K562 (cell line): Measurements from ENCODE around the gene ZNF331. TPM values are rescaled to one million over a fixed set of nuclear protein-coding genes. Genes with fewer than 3 reads are reported as not detected.

Source experiments
- CSDE1 ChIP-seq, 2 experiments: fragments of 450-650 bp; IDR thresholded peaks; 2 replicates each; pipeline ENCODE4 v1.6.1; 2016; ENCODE audit warnings: mild to moderate bottlenecking in 1 of 2
- DIDO1 ChIP-seq: fragments of 450-650 bp; IDR thresholded peaks from 2 replicates; pipeline ENCODE4 v1.6.1; 2016; ENCODE audit warnings: low read depth, missing biosample characterization, missing genetic modification characterization
- FOXK1 ChIP-seq: sonication (generic); formaldehyde crosslinking; IDR thresholded peaks from 2 replicates; pipeline ENCODE4 v1.8.0; 2022; ENCODE audit warnings: missing genetic modification reagents, mild to moderate bottlenecking, borderline replicate concordance
- HNRNPL ChIP-seq: fragments of 200-400 bp; formaldehyde crosslinking; IDR thresholded peaks from 2 replicates; pipeline ENCODE4 v1.6.1; 2017; ENCODE audit warnings: low read depth, mild to moderate bottlenecking, low read length
- IRF2 ChIP-seq: sonication (generic); formaldehyde crosslinking; IDR thresholded peaks from 2 replicates; pipeline ENCODE4 v1.8.1; 2022; ENCODE audit warnings: mild to moderate bottlenecking, missing genetic modification reagents
- NFIX ChIP-seq: fragments of 250-450 bp; sonication (Bioruptor Pico); IDR thresholded peaks from 2 replicates; pipeline ENCODE4 v1.4.0; 2020; ENCODE audit warnings: low read depth, mild to moderate bottlenecking, moderate library complexity
- SMAD1 ChIP-seq: fragments of 150-350 bp; IDR thresholded peaks from 2 replicates; pipeline ENCODE4 v1.6.1; 2014; ENCODE audit warnings: low read length, low read depth; ENCODE audit not compliant: partially characterized antibody
- SMARCA5 ChIP-seq: fragments of 450-650 bp; IDR thresholded peaks from 2 replicates; pipeline ENCODE4 v1.6.1; 2016
- ZC3H4 ChIP-seq: sonication (generic); formaldehyde crosslinking; IDR thresholded peaks from 2 replicates; pipeline ENCODE4 v1.9.0; 2021; ENCODE audit warnings: missing genetic modification reagents, borderline replicate concordance
- ZNF586 ChIP-seq: fragments of 450-650 bp; formaldehyde crosslinking; conservative IDR thresholded peaks from 2 replicates; pipeline ENCODE4 v1.4.0; 2020; ENCODE audit warnings: mild to moderate bottlenecking, moderate library complexity
- polyA plus RNA-seq, 8 experiments: library from polyadenylated mRNA; depleted of rRNA in 4 of 8; stranded (reverse) in 5 of 8; unstranded in 3 of 8; fragments of >200 nt; fragmentation: Nextera tagmentation in 2 of 8; fragmentation: Illumina TruSeq in 1 of 8; extraction: Ambion mirVana in 2 of 8; extraction: Trizol in 1 of 8; gene quantifications; 2 replicates each; pipeline versions ENCODE4 v1.2.1 to v1.2.3, GENCODE V29; 2011 to 2014; ENCODE audit warnings: inconsistent platforms in 1 of 8, missing spikeins in 1 of 8
- total RNA-seq, 7 experiments: library from RNA; depleted of rRNA in 6 of 7; stranded (reverse); fragments of >200 nt in 6 of 7; fragmentation: Illumina TruSeq in 2 of 7; extraction: Trizol in 2 of 7; gene quantifications; 2 replicates each; pipeline versions ENCODE4 v1.2.1 to v1.2.3, GENCODE V29; 2011 to 2021; ENCODE audit warnings: low replicate concordance in 1 of 7
- TF ChIP-seq, protein P1 (sequence below): fragments of 250-450 bp; sonication (Bioruptor Pico); IDR thresholded peaks from 2 replicates; pipeline ENCODE4 v1.8.0; 2022; ENCODE audit warnings: moderate library complexity, mild to moderate bottlenecking, inconsistent platforms
- TF ChIP-seq, protein P2 (sequence below): fragments of 250-450 bp; sonication (Bioruptor Pico); IDR thresholded peaks from 2 replicates; pipeline ENCODE4 v1.4.0; 2020; ENCODE audit warnings: mild to moderate bottlenecking
- TF ChIP-seq, protein P3 (sequence below): fragments of 450-650 bp; IDR thresholded peaks from 2 replicates; pipeline ENCODE4 v1.7.1; 2018; ENCODE audit warnings: mild to moderate bottlenecking, low read depth; ENCODE audit not compliant: partially characterized antibody
- TF ChIP-seq, protein P4 (sequence below), 3 experiments: fragments of 200-800 bp in 1 of 3; fragments of 250-450 bp in 1 of 3; fragments of 450-650 bp in 1 of 3; sonication (Bioruptor Pico) in 1 of 3; sonication (Bioruptor generic) in 1 of 3; formaldehyde crosslinking in 1 of 3; IDR thresholded peaks; 2 replicates each; pipeline versions ENCODE4 v1.6.1 to v1.8.0; 2016 to 2022; ENCODE audit warnings: mild to moderate bottlenecking in 2 of 3, missing genetic modification characterization in 2 of 3, missing compliant biosample characterization in 1 of 3, moderate library complexity in 1 of 3
- TF ChIP-seq, protein P5 (sequence below): fragments of 450-650 bp; IDR thresholded peaks from 2 replicates; pipeline ENCODE4 v1.6.1; 2016

Gene ZNF331
- total and polyA plus RNA-seq, 9 of the 15 experiments (the other 6 are each of a cell fraction or from before 2014, with no cell fraction given) = 0.23 to 2.7 (median 0.76) TPM

DNA sequence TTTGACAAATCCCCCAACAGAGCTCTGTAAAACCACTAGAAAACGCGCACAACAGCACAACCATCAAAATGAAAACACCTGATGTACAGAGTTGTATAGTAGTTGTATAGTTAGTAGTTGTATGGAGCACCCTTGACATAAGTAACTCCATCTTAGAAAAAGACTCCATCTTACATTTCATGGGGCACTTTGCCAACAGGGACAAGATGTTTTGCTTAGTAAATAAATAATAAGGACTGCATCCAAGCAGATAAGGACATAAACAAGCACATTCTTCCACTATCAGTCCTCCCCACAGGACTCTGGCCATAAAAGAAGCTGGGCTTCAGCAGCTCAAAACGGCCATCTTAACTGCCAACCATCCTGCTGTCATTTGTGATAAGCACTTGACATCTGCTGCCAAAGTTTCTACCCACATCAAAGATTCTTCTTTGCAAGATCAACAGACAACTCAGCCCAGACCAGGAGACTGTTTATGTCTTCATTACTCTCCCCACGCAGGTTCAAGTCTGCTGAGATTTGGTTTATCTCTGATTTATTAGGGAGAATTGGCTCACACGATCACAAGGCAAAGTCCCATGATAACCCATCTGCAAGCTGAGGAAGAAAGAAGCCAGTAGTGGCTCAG, 20.7 kb upstream of the ZNF331 start (continued):
- TF ChIP-seq, protein P1, sequence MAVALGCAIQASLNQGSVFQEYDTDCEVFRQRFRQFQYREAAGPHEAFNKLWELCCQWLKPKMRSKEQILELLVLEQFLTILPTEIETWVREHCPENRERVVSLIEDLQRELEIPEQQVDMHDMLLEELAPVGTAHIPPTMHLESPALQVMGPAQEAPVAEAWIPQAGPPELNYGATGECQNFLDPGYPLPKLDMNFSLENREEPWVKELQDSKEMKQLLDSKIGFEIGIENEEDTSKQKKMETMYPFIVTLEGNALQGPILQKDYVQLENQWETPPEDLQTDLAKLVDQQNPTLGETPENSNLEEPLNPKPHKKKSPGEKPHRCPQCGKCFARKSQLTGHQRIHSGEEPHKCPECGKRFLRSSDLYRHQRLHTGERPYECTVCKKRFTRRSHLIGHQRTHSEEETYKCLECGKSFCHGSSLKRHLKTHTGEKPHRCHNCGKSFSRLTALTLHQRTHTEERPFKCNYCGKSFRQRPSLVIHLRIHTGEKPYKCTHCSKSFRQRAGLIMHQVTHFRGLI (CRISPR knock-in tag) = peak; percentile 94
- no peak for TF ChIP-seq ZC3H4 (CRISPR knock-in tag)
- TF ChIP-seq CSDE1 (IDR thresholded peaks at IDR 0.05) = no peak
- TF ChIP-seq IRF2 (CRISPR knock-in tag) = no peak
- TF ChIP-seq NFIX (CRISPR knock-in tag) = no peak
- TF ChIP-seq, protein P2, sequence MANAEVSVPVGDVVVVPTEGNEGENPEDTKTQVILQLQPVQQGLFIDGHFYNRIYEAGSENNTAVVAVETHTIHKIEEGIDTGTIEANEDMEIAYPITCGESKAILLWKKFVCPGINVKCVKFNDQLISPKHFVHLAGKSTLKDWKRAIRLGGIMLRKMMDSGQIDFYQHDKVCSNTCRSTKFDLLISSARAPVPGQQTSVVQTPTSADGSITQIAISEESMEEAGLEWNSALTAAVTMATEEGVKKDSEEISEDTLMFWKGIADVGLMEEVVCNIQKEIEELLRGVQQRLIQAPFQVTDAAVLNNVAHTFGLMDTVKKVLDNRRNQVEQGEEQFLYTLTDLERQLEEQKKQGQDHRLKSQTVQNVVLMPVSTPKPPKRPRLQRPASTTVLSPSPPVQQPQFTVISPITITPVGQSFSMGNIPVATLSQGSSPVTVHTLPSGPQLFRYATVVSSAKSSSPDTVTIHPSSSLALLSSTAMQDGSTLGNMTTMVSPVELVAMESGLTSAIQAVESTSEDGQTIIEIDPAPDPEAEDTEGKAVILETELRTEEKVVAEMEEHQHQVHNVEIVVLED (CRISPR knock-in tag) = peak; percentile 64
- TF ChIP-seq ZNF586 (CRISPR knock-in tag) = no peak
- TF ChIP-seq SMAD1 = no peak
- TF ChIP-seq, protein P3, sequence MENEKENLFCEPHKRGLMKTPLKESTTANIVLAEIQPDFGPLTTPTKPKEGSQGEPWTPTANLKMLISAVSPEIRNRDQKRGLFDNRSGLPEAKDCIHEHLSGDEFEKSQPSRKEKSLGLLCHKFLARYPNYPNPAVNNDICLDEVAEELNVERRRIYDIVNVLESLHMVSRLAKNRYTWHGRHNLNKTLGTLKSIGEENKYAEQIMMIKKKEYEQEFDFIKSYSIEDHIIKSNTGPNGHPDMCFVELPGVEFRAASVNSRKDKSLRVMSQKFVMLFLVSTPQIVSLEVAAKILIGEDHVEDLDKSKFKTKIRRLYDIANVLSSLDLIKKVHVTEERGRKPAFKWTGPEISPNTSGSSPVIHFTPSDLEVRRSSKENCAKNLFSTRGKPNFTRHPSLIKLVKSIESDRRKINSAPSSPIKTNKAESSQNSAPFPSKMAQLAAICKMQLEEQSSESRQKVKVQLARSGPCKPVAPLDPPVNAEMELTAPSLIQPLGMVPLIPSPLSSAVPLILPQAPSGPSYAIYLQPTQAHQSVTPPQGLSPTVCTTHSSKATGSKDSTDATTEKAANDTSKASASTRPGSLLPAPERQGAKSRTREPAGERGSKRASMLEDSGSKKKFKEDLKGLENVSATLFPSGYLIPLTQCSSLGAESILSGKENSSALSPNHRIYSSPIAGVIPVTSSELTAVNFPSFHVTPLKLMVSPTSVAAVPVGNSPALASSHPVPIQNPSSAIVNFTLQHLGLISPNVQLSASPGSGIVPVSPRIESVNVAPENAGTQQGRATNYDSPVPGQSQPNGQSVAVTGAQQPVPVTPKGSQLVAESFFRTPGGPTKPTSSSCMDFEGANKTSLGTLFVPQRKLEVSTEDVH = no peak
- TF ChIP-seq, protein P4, sequence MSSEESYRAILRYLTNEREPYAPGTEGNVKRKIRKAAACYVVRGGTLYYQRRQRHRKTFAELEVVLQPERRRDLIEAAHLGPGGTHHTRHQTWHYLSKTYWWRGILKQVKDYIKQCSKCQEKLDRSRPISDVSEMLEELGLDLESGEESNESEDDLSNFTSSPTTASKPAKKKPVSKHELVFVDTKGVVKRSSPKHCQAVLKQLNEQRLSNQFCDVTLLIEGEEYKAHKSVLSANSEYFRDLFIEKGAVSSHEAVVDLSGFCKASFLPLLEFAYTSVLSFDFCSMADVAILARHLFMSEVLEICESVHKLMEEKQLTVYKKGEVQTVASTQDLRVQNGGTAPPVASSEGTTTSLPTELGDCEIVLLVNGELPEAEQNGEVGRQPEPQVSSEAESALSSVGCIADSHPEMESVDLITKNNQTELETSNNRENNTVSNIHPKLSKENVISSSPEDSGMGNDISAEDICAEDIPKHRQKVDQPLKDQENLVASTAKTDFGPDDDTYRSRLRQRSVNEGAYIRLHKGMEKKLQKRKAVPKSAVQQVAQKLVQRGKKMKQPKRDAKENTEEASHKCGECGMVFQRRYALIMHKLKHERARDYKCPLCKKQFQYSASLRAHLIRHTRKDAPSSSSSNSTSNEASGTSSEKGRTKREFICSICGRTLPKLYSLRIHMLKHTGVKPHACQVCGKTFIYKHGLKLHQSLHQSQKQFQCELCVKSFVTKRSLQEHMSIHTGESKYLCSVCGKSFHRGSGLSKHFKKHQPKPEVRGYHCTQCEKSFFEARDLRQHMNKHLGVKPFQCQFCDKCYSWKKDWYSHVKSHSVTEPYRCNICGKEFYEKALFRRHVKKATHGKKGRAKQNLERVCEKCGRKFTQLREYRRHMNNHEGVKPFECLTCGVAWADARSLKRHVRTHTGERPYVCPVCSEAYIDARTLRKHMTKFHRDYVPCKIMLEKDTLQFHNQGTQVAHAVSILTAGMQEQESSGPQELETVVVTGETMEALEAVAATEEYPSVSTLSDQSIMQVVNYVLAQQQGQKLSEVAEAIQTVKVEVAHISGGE (CRISPR knock-in tag; IDR thresholded peaks at IDR 0.05) = peak in 1 of 3 experiments; percentile 91; a peak in 2 of 6 replicates
- TF ChIP-seq DIDO1 = peak; percentile 97
- TF ChIP-seq FOXK1 (CRISPR knock-in tag) = no peak
- no peak for TF ChIP-seq HNRNPL
- TF ChIP-seq, protein P5, sequence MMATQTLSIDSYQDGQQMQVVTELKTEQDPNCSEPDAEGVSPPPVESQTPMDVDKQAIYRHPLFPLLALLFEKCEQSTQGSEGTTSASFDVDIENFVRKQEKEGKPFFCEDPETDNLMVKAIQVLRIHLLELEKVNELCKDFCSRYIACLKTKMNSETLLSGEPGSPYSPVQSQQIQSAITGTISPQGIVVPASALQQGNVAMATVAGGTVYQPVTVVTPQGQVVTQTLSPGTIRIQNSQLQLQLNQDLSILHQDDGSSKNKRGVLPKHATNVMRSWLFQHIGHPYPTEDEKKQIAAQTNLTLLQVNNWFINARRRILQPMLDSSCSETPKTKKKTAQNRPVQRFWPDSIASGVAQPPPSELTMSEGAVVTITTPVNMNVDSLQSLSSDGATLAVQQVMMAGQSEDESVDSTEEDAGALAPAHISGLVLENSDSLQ = no peak
- no peak for TF ChIP-seq SMARCA5
